ENCODE results near the gene ZC3H10.

DNA sequence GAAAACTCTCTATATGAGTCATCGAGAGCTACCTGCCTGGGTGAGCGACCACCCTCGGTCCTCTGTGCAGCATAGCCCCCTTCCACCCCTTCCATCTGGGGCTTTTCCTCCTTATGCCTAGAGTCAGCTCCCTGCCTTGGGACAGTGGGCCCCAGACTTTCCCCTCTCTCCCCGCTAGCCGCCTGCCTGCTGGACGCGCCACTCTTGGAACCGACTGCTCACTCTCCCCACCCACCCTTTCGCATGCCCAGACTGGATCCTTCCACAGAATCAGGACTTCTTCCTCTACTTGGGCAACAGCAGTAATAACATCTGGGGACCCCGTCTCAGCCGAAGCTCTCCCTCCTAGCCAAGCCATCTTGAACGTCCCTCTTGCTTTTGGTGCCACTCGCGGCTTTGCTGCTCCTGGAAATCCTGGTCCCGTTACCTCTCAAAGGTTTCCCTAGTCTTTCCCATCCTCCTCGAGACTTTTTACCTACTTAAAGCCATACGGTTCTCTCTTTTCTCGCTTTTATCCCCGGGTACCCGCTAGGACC, 10.7 kb downstream of the ZC3H10 start:
- TF ChIP-seq GATA2 (IDR thresholded peaks at IDR 0.05; ENCODE audit: low read depth, low read length) (no peak), GATA3 (IDR thresholded peaks at IDR 0.05; ENCODE audit: low read depth, low read length) (no peak)
